IMR-90 (cell line): ENCODE measurements around the gene GALNT12. TPM values are rescaled to one million over a fixed set of nuclear protein-coding genes. Genes with fewer than 3 reads are reported as not detected.

ENCODE experiments used
- ATAC-seq: fragments of 200-7000 bp; cut with Tn5 transposase; 2 replicates; pipeline ENCODE4 v1.9.1; 2020; ENCODE audit warnings: low read depth, mild to moderate bottlenecking, moderate library complexity
- BruUV-seq: library from RNA; stranded (reverse); fragments of 400-500 nt; replicated peaks from 2 replicates; lab custom pipeline; 2021; lab: Mats Ljungman, UMichigan
- CTCF ChIA-PET: fragments of 300-600 bp; formaldehyde crosslinking; extraction: SDS; loops from one replicate; lab custom pipeline; 2021; ENCODE audit warnings: antibody characterized with exemption; lab: Yijun Ruan, JAX
- POLR2A ChIA-PET: fragments of 300-600 bp; sonication (Branson Sonifier 250); formaldehyde crosslinking; loops from one replicate; lab custom pipeline; 2022; ENCODE audit warnings: antibody characterized with exemption; ENCODE audit not compliant: unreplicated experiment; lab: Charles Lee
- DNase-seq: peaks from one replicate; pipeline ENCODE4 v3.0.0; 2013
- H2AFZ ChIP-seq: replicated peaks from 2 replicates; pipeline ENCODE3; 2013; ENCODE audit warnings: low read length, mild to moderate bottlenecking; ENCODE audit not compliant: poor library complexity
- H2AK5ac ChIP-seq: 2 replicates; pipeline ENCODE4 v1.6.1; 2013; ENCODE audit warnings: low read depth, low read length, inconsistent platforms
- H2AK9ac ChIP-seq: replicated peaks from 2 replicates; pipeline ENCODE3; 2013; ENCODE audit warnings: mild to moderate bottlenecking, low read depth, low read length, moderate library complexity; ENCODE audit not compliant: poor library complexity
- H2BK120ac ChIP-seq: 2 replicates; pipeline ENCODE4 v1.6.1; 2013; ENCODE audit warnings: low read depth, low read length, inconsistent platforms
- H2BK15ac ChIP-seq: 3 replicates; pipeline ENCODE4 v1.6.1; 2013; ENCODE audit warnings: low read depth, low read length, inconsistent platforms
- H2BK20ac ChIP-seq: 2 replicates; pipeline ENCODE4 v1.6.1; 2013; ENCODE audit warnings: low read depth, mild to moderate bottlenecking, inconsistent platforms, low read length, moderate library complexity
- H2BK5ac ChIP-seq: 2 replicates; pipeline ENCODE4 v1.6.1; 2013; ENCODE audit warnings: mild to moderate bottlenecking, low read depth, low read length, inconsistent platforms; ENCODE audit not compliant: poor library complexity, severe bottlenecking
- H3K14ac ChIP-seq: replicated peaks from 2 replicates; pipeline ENCODE4 v1.6.1; 2013; ENCODE audit warnings: low read depth, low read length, inconsistent platforms
- H3K18ac ChIP-seq: 2 replicates; pipeline ENCODE4 v1.6.1; 2013; ENCODE audit warnings: low read depth, low read length, control low read depth
- H3K23ac ChIP-seq: 2 replicates; pipeline ENCODE4 v1.6.1; 2013; ENCODE audit warnings: low read depth, low read length, inconsistent platforms
- H3K27ac ChIP-seq: 2 replicates; pipeline ENCODE4 v1.5.1; 2013; ENCODE audit warnings: mild to moderate bottlenecking, control low read depth, low read length; ENCODE audit not compliant: insufficient read depth
- H3K27me3 ChIP-seq: 2 replicates; pipeline ENCODE4 v1.6.1; 2013; ENCODE audit warnings: low read length; ENCODE audit not compliant: control insufficient read depth, insufficient read depth
- H3K36me3 ChIP-seq: 2 replicates; pipeline ENCODE4 v1.6.1; 2013; ENCODE audit warnings: low read length, mixed read lengths; ENCODE audit not compliant: control insufficient read depth, insufficient read depth
- H3K4ac ChIP-seq: 2 replicates; pipeline ENCODE4 v1.6.1; 2013; ENCODE audit warnings: low read depth, low read length, inconsistent platforms
- H3K4me1 ChIP-seq: 2 replicates; pipeline ENCODE4 v1.6.1; 2013; ENCODE audit warnings: low read length, mixed read lengths; ENCODE audit not compliant: control insufficient read depth, insufficient read depth
- H3K4me2 ChIP-seq: 2 replicates; pipeline ENCODE4 v1.6.1; 2013; ENCODE audit warnings: low read depth, mild to moderate bottlenecking, control low read depth, low read length, moderate library complexity
- H3K4me3 ChIP-seq: 2 replicates; pipeline ENCODE4 v1.5.1; 2013; ENCODE audit warnings: low read depth, mild to moderate bottlenecking, control low read depth, low read length, moderate library complexity; ENCODE audit not compliant: insufficient read depth
- H3K56ac ChIP-seq: 2 replicates; pipeline ENCODE4 v1.6.1; 2013; ENCODE audit warnings: low read length, inconsistent platforms; ENCODE audit not compliant: insufficient read depth; ENCODE audit errors: extremely low read depth
- H3K79me1 ChIP-seq, 2 experiments: 2 replicates each; pipeline ENCODE4 v1.6.1; 2013; ENCODE audit warnings: low read length in 2 of 2, inconsistent platforms in 1 of 2, low read depth in 1 of 2
- H3K9ac ChIP-seq: 2 replicates; pipeline ENCODE4 v1.6.1; 2013; ENCODE audit warnings: low read depth, low read length, control low read depth
- H3K9me1 ChIP-seq: 2 replicates; pipeline ENCODE4 v1.6.1; 2013; ENCODE audit warnings: low read length, inconsistent platforms; ENCODE audit not compliant: insufficient read depth
- H3K9me3 ChIP-seq: 2 replicates; pipeline ENCODE4 v1.6.1; 2013; ENCODE audit warnings: low read length; ENCODE audit not compliant: control insufficient read depth, insufficient read depth
- H4K20me1 ChIP-seq: 2 replicates; pipeline ENCODE4 v1.6.1; 2013; ENCODE audit warnings: low read length, inconsistent platforms; ENCODE audit not compliant: insufficient read depth
- H4K5ac ChIP-seq: 2 replicates; pipeline ENCODE4 v1.6.1; 2013; ENCODE audit warnings: mild to moderate bottlenecking, low read depth, low read length, control low read depth
- H4K8ac ChIP-seq, 2 experiments: 2 replicates each; pipeline ENCODE4 v1.6.1; 2013; ENCODE audit warnings: low read depth in 2 of 2, low read length in 2 of 2, control low read depth in 1 of 2, inconsistent platforms in 1 of 2
- H4K91ac ChIP-seq: 2 replicates; pipeline ENCODE4 v1.6.1; 2013; ENCODE audit warnings: low read depth, low read length, inconsistent platforms; ENCODE audit not compliant: insufficient read depth
- BHLHE40 ChIP-seq: fragments of 150-350 bp; IDR thresholded peaks from 2 replicates; pipeline ENCODE4 v1.6.1; 2016; ENCODE audit warnings: mild to moderate bottlenecking, low read depth, low read length
- CEBPB ChIP-seq: IDR thresholded peaks from 2 replicates; pipeline ENCODE4 v1.6.1; 2012; ENCODE audit warnings: low read depth, low read length, improper control_type of control experiment
- FOS ChIP-seq: fragments of 150-350 bp; IDR thresholded peaks from 2 replicates; pipeline ENCODE4 v1.6.1; 2016; ENCODE audit warnings: low read depth, low read length
- NFE2L2 ChIP-seq: fragments of 150-350 bp; IDR thresholded peaks from 2 replicates; pipeline ENCODE4 v1.6.1; 2016; ENCODE audit warnings: low read depth, mild to moderate bottlenecking, low read length
- RAD21 ChIP-seq: IDR thresholded peaks from 2 replicates; pipeline ENCODE4 v1.6.1; 2012; ENCODE audit warnings: low read length, improper control_type of control experiment
- WGBS, 2 experiments: methylation state at CpG; one replicate each; pipeline versions ENCODE4 v1.1.5 to v1.1.7; 2013; ENCODE audit warnings: missing lambda C conversion rate in 2 of 2; ENCODE audit not compliant: insufficient read length in 1 of 2; ENCODE audit errors: extremely low coverage in 2 of 2; 5-methylcytosine and 5-hydroxymethylcytosine counted together
- dilution Hi-C: fragments of 300-500 bp; cut with HindIII; formaldehyde crosslinking; loops from one replicate; pipeline ENCODE4 v1.14.3; 2018; ENCODE audit warnings: low sequenced_read_pairs; ENCODE audit not compliant: unreplicated experiment
- in situ Hi-C: fragments of 300-500 bp; cut with MboI; formaldehyde crosslinking; loops from 3 replicates; pipeline ENCODE4 v1.14.3; 2019; ENCODE audit warnings: low sequenced_read_pairs, inconsistent platforms, mixed read lengths
- intact Hi-C: fragments of 100-400 bp; cut with micrococcal nuclease; formaldehyde crosslinking; loops from 2 replicates; pipeline ENCODE4 v1.10.0; 2022
- polyA plus RNA-seq, 3 experiments: library from polyadenylated mRNA; depleted of rRNA; stranded (reverse); fragments of >200 nt; gene quantifications; 2 replicates each; pipeline ENCODE4 v1.2.3, GENCODE V29; 2012; ENCODE audit warnings: low replicate concordance in 1 of 3
- total RNA-seq: library from RNA; depleted of rRNA; stranded (reverse); fragments of >200 nt; gene quantifications from 2 replicates; pipeline ENCODE4 v1.2.3, GENCODE V29; 2012

The GALNT12 gene
- total and polyA plus RNA-seq, 2 of the 4 experiments (the other 2 are of a cell fraction) = 2.3 to 2.5 TPM

DNA sequence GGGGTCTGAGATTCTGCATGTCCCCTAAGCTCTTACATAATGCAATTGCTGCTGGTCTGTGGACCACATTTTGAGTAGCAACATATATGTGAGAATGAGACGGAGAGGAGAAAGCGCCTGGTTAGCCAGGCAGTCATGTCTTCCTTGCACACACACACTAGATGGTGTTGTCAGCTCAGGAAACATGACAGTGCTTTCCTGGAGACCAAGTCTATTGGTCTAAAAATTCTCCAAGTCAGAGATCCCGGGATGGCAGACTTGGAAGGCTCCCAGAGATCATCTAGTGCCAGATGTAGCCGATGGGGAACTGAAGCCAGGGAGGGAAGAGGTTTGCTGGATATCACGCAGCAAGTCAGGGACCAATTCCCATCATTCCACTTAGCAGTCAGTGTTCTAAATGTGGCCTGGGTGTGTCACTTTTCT lies 53.4 kb downstream of the GALNT12 start (continued):
- peak; percentile 61 for TF ChIP-seq CEBPB

DNA sequence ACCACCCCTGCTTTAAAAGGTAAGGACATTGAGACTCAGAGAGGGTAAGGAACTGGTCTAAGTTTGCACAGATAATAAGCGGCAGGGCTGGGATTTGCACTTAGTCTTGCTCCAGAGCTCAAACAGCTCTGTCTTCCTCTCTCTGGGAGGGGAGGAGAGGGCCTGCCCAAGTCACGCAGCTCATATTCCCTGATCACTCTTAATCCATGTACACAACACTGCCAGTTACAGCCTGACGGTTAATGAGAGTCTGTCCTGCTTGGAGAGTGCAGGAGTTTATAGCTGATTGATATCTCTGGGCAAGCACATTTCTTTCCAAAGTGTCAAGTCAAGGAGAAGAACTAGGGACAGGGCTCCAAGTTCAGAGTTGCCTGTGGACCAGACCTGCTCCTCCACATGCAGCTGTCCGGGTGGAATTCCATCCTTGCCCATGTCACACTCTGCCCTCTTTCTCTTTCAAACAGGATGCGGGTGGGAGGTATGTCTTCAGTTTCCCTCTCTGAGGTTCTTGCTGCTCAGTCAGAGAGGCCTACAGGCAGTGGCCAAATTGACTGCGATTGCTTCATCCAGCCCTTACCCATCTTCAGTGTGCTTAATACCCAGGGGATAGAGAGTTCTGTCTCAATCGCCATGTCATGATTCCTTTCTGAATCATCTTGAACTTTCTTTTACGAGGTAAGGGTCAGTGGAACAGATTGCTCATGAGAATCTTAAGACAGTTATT lies 54.5 kb downstream of the GALNT12 start:
- ATAC-seq (peak; percentile 35), DNase-seq (peak; percentile 83)
- no peaks in the 10 kb centered on the region for H4K20me1 ChIP-seq
- peak overlapping the region; percentile 79; the same call in 2 of the 3 replicates for H2BK15ac ChIP-seq
- peak overlapping the region; percentile 87 for H3K23ac ChIP-seq
- H4K8ac ChIP-seq = peak overlapping the region; percentile 24 to 85; a peak in 3 of 4 replicates
- H2BK5ac ChIP-seq = peak overlapping the region; percentile 38
- ChIA-PET CTCF (interaction anchor here (0.8 to 2.2 kb wide), 15 partner anchors 10 to 279 kb away, joined by 3 to 18 read pairs (median 4); no protein-coding TSS in a partner anchor), POLR2A (interaction anchor here (0.6 kb wide), 1 partner anchor 198 kb away, joined by 4 read pairs; no protein-coding TSS in a partner anchor)
- H4K5ac ChIP-seq = peak overlapping the region; percentile 72
- no peak overlapping the region for H3K4me3 ChIP-seq
- no peaks in the 10 kb centered on the region for H3K79me1 ChIP-seq
- H2AK9ac ChIP-seq = peak overlapping the region; percentile 31
- H2AFZ ChIP-seq = peak overlapping the region; percentile 45
- peak; percentile 43; the same call in 1 of the 2 replicates for TF ChIP-seq FOS
- peak; percentile 97 for TF ChIP-seq CEBPB
- TF ChIP-seq BHLHE40 = 0 out of 2 replicates have a peak, but pooled peaks have one; percentile 4
- TF ChIP-seq NFE2L2 = no peak
- TF ChIP-seq RAD21 = peak; percentile 20; the same call in 1 of the 2 replicates
- peak overlapping the region; percentile 28; the same call in 1 of the 2 replicates for H3K9ac ChIP-seq
- peak overlapping the region; percentile 89 for H4K91ac ChIP-seq
- intact Hi-C loops (loop anchor here (1.0 kb wide), 5 partner anchors 81 to 278 kb away; partner anchors contain the start of gene COL15A1), dilution Hi-C loops (no loop called here), in situ Hi-C loops (loop anchor here (25.0 kb wide), 1 partner anchor 975 kb away; no protein-coding TSS in a partner anchor)
- H3K36me3 ChIP-seq = no peaks in the 10 kb centered on the region
- BruUV-seq = no TSS peak
- peak overlapping the region; percentile 80 for H3K18ac ChIP-seq
- peak overlapping the region; percentile 77 for H2BK120ac ChIP-seq
- H3K14ac ChIP-seq = peak overlapping the region; percentile 62
- peak overlapping the region; percentile 77 for H2BK20ac ChIP-seq
- no peak overlapping the region for H3K4me2 ChIP-seq
- H3K4me1 ChIP-seq = peaks cover 13% of the 10 kb centered on the region
- peak overlapping the region; percentile 87 for H2AK5ac ChIP-seq
- no CpG with 5 or more reads among the region's 8 CpGs for WGBS, 2 experiments
- peak overlapping the region; percentile 69 for H3K4ac ChIP-seq
- peak overlapping the region; percentile 1 for H3K27ac ChIP-seq
- no peaks in the 10 kb centered on the region for H3K27me3 ChIP-seq
- no peaks in the 10 kb centered on the region for H3K9me3 ChIP-seq
- peak overlapping the region; percentile 39 for H3K56ac ChIP-seq
- peaks cover 10% of the 10 kb centered on the region for H3K9me1 ChIP-seq
